K562 (cell line): Measurements from ENCODE around the gene TOR1AIP1. TPM values are rescaled to one million over a fixed set of nuclear protein-coding genes. Genes with fewer than 3 reads are reported as not detected.
A peak's percentile ranks its signal among the peaks of the same experiment; 100 is the strongest.

Experiments
- CSDE1 ChIP-seq, 2 experiments: fragments of 450-650 bp; IDR thresholded peaks; 2 replicates each; pipeline ENCODE4 v1.6.1; 2016; ENCODE audit warnings: mild to moderate bottlenecking in 1 of 2
- DACH1 ChIP-seq: fragments of 450-650 bp; IDR thresholded peaks from 2 replicates; pipeline ENCODE4 v1.6.1; 2018; ENCODE audit not compliant: partially characterized antibody
- DMBX1 ChIP-seq: fragments of 250-450 bp; sonication (Bioruptor Pico); IDR thresholded peaks from 2 replicates; pipeline ENCODE4 v1.8.0; 2022; ENCODE audit warnings: inconsistent platforms, mild to moderate bottlenecking, moderate library complexity, borderline replicate concordance
- ETS2 ChIP-seq: IDR thresholded peaks from 2 replicates; pipeline ENCODE4 v1.6.1; 2016; ENCODE audit warnings: borderline replicate concordance, missing genetic modification characterization, mild to moderate bottlenecking, moderate library complexity, missing compliant biosample characterization; ENCODE audit not compliant: poor library complexity, severe bottlenecking
- GATA2 ChIP-seq: sonication (generic); formaldehyde crosslinking; IDR thresholded peaks from 2 replicates; pipeline ENCODE4 v1.4.0; 2020; ENCODE audit warnings: mild to moderate bottlenecking, missing genetic modification reagents
- HNRNPK ChIP-seq: fragments of 200-400 bp; formaldehyde crosslinking; IDR thresholded peaks from one replicate; pipeline ENCODE4 v1.6.1; 2018; ENCODE audit warnings: mild to moderate bottlenecking, low read depth, low read length; ENCODE audit not compliant: poor library complexity, severe bottlenecking
- NFXL1 ChIP-seq: fragments of 450-650 bp; formaldehyde crosslinking; IDR thresholded peaks from 2 replicates; pipeline ENCODE4 v1.4.0; 2021; ENCODE audit warnings: mild to moderate bottlenecking
- PCBP1 ChIP-seq: fragments of 200-400 bp; formaldehyde crosslinking; IDR thresholded peaks from 2 replicates; pipeline ENCODE4 v1.6.1; 2018; ENCODE audit warnings: mild to moderate bottlenecking, low read depth, low read length; ENCODE audit not compliant: poor library complexity, severe bottlenecking
- POU5F1 ChIP-seq: fragments of 150-350 bp; IDR thresholded peaks from 2 replicates; pipeline ENCODE4 v1.6.1; 2014; ENCODE audit warnings: borderline replicate concordance, low read length, low read depth, mild to moderate bottlenecking; ENCODE audit not compliant: partially characterized antibody
- PPARD ChIP-seq: fragments of 250-450 bp; sonication (Bioruptor Pico); IDR thresholded peaks from 2 replicates; pipeline ENCODE4 v1.8.0; 2022; ENCODE audit warnings: inconsistent platforms, mild to moderate bottlenecking, moderate library complexity
- SAP30 ChIP-seq: fragments of 200-600 bp; sonication (generic); IDR thresholded peaks from 2 replicates; pipeline ENCODE4 v1.6.1; 2012; ENCODE audit warnings: borderline replicate concordance, low read depth, mild to moderate bottlenecking, moderate library complexity, low read length, control low read depth, inconsistent platforms; ENCODE audit not compliant: insufficient read depth, poor library complexity, severe bottlenecking
- THAP12 ChIP-seq: fragments of 250-450 bp; sonication (Bioruptor Pico); IDR thresholded peaks from 2 replicates; pipeline ENCODE4 v1.9.0; 2021; ENCODE audit warnings: mild to moderate bottlenecking, inconsistent platforms
- ZNF224 ChIP-seq: sonication (generic); formaldehyde crosslinking; IDR thresholded peaks from 2 replicates; pipeline ENCODE4 v1.8.0; 2022; ENCODE audit warnings: mild to moderate bottlenecking, missing genetic modification reagents
- polyA plus RNA-seq, 8 experiments: library from polyadenylated mRNA; depleted of rRNA in 4 of 8; stranded (reverse) in 5 of 8; unstranded in 3 of 8; fragments of >200 nt; fragmentation: Nextera tagmentation in 2 of 8; fragmentation: Illumina TruSeq in 1 of 8; extraction: Ambion mirVana in 2 of 8; extraction: Trizol in 1 of 8; gene quantifications; 2 replicates each; pipeline versions ENCODE4 v1.2.1 to v1.2.3, GENCODE V29; 2011 to 2014; ENCODE audit warnings: inconsistent platforms in 1 of 8, missing spikeins in 1 of 8
- total RNA-seq, 7 experiments: library from RNA; depleted of rRNA in 6 of 7; stranded (reverse); fragments of >200 nt in 6 of 7; fragmentation: Illumina TruSeq in 2 of 7; extraction: Trizol in 2 of 7; gene quantifications; 2 replicates each; pipeline versions ENCODE4 v1.2.1 to v1.2.3, GENCODE V29; 2011 to 2021; ENCODE audit warnings: low replicate concordance in 1 of 7
- TF ChIP-seq, protein P1 (sequence below): sonication (generic); formaldehyde crosslinking; IDR thresholded peaks from 2 replicates; pipeline ENCODE4 v1.8.0; 2023; ENCODE audit warnings: mild to moderate bottlenecking, missing genetic modification reagents
- TF ChIP-seq, protein P2 (sequence below): fragments of 450-650 bp; IDR thresholded peaks from 2 replicates; pipeline ENCODE4 v1.6.1; 2016; ENCODE audit warnings: borderline replicate concordance
- TF ChIP-seq, protein P3 (sequence below): fragments of 250-450 bp; sonication (Bioruptor Pico); IDR thresholded peaks from 2 replicates; pipeline ENCODE4 v1.5.0; 2020; ENCODE audit warnings: mild to moderate bottlenecking

The TOR1AIP1 gene
- total and polyA plus RNA-seq, 9 of the 15 experiments (the other 6 are each of a cell fraction or from before 2014, with no cell fraction given): 18.1 to 46.9 (median 35.5) TPM

DNA sequence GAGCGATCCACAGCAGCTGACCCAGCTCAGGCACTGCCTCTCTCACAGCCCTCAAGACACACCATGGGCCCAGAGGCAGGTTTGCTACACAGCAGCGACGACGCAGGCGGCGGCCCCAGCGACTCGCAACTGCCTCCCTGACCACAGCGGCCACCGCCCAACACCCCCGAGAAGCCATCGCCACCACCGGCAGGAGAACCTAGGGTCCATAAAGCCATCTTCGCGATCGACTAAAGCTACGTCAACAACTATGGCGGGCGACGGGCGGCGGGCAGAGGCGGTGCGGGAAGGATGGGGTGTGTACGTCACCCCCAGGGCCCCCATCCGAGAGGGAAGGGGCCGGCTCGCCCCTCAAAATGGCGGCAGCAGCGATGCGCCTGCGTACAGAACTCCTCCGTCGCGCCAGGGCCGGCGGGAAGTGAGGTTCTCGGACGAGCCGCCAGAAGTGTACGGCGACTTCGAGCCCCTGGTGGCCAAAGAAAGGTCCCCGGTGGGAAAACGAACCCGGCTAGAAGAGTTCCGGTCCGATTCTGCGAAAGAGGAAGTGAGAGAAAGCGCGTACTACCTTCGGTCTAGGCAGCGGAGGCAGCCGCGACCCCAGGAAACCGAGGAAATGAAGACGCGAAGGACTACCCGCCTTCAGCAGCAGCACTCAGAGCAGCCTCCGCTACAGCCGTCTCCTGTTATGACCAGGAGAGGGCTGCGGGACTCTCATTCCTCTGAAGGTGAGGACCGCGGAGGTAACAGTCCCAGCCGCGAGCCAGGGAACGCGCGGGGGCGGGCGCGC lies at the start of gene TOR1AIP1 (continued):
- TF ChIP-seq, protein P1, sequence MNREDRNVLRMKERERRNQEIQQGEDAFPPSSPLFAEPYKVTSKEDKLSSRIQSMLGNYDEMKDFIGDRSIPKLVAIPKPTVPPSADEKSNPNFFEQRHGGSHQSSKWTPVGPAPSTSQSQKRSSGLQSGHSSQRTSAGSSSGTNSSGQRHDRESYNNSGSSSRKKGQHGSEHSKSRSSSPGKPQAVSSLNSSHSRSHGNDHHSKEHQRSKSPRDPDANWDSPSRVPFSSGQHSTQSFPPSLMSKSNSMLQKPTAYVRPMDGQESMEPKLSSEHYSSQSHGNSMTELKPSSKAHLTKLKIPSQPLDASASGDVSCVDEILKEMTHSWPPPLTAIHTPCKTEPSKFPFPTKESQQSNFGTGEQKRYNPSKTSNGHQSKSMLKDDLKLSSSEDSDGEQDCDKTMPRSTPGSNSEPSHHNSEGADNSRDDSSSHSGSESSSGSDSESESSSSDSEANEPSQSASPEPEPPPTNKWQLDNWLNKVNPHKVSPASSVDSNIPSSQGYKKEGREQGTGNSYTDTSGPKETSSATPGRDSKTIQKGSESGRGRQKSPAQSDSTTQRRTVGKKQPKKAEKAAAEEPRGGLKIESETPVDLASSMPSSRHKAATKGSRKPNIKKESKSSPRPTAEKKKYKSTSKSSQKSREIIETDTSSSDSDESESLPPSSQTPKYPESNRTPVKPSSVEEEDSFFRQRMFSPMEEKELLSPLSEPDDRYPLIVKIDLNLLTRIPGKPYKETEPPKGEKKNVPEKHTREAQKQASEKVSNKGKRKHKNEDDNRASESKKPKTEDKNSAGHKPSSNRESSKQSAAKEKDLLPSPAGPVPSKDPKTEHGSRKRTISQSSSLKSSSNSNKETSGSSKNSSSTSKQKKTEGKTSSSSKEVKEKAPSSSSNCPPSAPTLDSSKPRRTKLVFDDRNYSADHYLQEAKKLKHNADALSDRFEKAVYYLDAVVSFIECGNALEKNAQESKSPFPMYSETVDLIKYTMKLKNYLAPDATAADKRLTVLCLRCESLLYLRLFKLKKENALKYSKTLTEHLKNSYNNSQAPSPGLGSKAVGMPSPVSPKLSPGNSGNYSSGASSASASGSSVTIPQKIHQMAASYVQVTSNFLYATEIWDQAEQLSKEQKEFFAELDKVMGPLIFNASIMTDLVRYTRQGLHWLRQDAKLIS (CRISPR knock-in tag): peak; percentile 94
- TF ChIP-seq HNRNPK (no peak), THAP12 (CRISPR knock-in tag) (peak; percentile 25; the same call in 1 of the 2 replicates), SAP30 (peak; percentile 75), DACH1 (peak; percentile 66), POU5F1 (peak; percentile 84), GATA2 (CRISPR knock-in tag) (0 out of 2 replicates have a peak, but pooled peaks have one; percentile 24), CSDE1 (IDR thresholded peaks at IDR 0.05) (no peak; a peak in 1 of 4 replicates), PCBP1 (peak; percentile 60), ZNF224 (0 out of 2 replicates have a peak, but pooled peaks have one; percentile 64), NFXL1 (CRISPR knock-in tag) (no peak), ETS2 (tag) (no peak), DMBX1 (CRISPR knock-in tag) (peak; percentile 93), PPARD (no peak)
- TF ChIP-seq, protein P2, sequence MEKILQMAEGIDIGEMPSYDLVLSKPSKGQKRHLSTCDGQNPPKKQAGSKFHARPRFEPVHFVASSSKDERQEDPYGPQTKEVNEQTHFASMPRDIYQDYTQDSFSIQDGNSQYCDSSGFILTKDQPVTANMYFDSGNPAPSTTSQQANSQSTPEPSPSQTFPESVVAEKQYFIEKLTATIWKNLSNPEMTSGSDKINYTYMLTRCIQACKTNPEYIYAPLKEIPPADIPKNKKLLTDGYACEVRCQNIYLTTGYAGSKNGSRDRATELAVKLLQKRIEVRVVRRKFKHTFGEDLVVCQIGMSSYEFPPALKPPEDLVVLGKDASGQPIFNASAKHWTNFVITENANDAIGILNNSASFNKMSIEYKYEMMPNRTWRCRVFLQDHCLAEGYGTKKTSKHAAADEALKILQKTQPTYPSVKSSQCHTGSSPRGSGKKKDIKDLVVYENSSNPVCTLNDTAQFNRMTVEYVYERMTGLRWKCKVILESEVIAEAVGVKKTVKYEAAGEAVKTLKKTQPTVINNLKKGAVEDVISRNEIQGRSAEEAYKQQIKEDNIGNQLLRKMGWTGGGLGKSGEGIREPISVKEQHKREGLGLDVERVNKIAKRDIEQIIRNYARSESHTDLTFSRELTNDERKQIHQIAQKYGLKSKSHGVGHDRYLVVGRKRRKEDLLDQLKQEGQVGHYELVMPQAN: peak; percentile 59
- TF ChIP-seq, protein P3, sequence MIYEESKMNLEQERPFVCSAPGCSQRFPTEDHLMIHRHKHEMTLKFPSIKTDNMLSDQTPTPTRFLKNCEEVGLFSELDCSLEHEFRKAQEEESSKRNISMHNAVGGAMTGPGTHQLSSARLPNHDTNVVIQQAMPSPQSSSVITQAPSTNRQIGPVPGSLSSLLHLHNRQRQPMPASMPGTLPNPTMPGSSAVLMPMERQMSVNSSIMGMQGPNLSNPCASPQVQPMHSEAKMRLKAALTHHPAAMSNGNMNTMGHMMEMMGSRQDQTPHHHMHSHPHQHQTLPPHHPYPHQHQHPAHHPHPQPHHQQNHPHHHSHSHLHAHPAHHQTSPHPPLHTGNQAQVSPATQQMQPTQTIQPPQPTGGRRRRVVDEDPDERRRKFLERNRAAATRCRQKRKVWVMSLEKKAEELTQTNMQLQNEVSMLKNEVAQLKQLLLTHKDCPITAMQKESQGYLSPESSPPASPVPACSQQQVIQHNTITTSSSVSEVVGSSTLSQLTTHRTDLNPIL (CRISPR knock-in tag): no peak
